ENCODE data around the gene ACSL6.

The ACSL6 gene

GRCh38 chr5:132057498-132058255, 46.2 kb upstream of the ACSL6 start:
- no peak for TF ChIP-seq CTCF (conservative IDR thresholded peaks at IDR 0.05; ENCODE audit: low read depth, low read length)
- no peak for DNase-seq (ENCODE audit: low read depth)
- H3K4me3 ChIP-seq (ENCODE audit: low read length) = no peak overlapping the region

- H3K4me3 ChIP-seq (ENCODE audit: low read length) = no peak overlapping the region
- no peak for DNase-seq (ENCODE audit: low read depth)
- no peak for TF ChIP-seq CTCF (conservative IDR thresholded peaks at IDR 0.05; ENCODE audit: low read depth, low read length)
Measured at GRCh38 chr5:132056610-132057497, 45.4 kb upstream of the ACSL6 start.

GRCh38 chr5:132055808-132056609, 44.6 kb upstream of the ACSL6 start:
- no peak for DNase-seq (ENCODE audit: low read depth)
- no peak overlapping the region for H3K4me3 ChIP-seq (ENCODE audit: low read length)
- no peak for TF ChIP-seq CTCF (conservative IDR thresholded peaks at IDR 0.05; ENCODE audit: low read depth, low read length)

- DNase-seq (ENCODE audit: low read depth) = no peak
- no peak for TF ChIP-seq CTCF (conservative IDR thresholded peaks at IDR 0.05; ENCODE audit: low read depth, low read length)
- no peak overlapping the region for H3K4me3 ChIP-seq (ENCODE audit: low read length)
Measured at GRCh38 chr5:132055441-132055807, 44.0 kb upstream of the ACSL6 start.

GRCh38 chr5:132054697-132055440, 43.4 kb upstream of the ACSL6 start:
- no peak for TF ChIP-seq CTCF (conservative IDR thresholded peaks at IDR 0.05; ENCODE audit: low read depth, low read length)
- no peak overlapping the region for H3K4me3 ChIP-seq (ENCODE audit: low read length)
- no peak for DNase-seq (ENCODE audit: low read depth)

GRCh38 chr5:132054031-132054696, 42.7 kb upstream of the ACSL6 start:
- no peak overlapping the region for H3K4me3 ChIP-seq (ENCODE audit: low read length)
- no peak for TF ChIP-seq CTCF (conservative IDR thresholded peaks at IDR 0.05; ENCODE audit: low read depth, low read length)
- no peak for DNase-seq (ENCODE audit: low read depth)

Measured in retinal pigment epithelial cell (primary cell).